Measurements from ENCODE around the gene LYPD8. TPM values are rescaled to one million over a fixed set of nuclear protein-coding genes. Genes with fewer than 3 reads are reported as not detected.

The LYPD8 gene
- total RNA-seq, 1 experiment from 2014 or later, result not detected

- POLR2A ChIA-PET, result no interaction called here
- CTCF ChIA-PET, result no interaction called here
- TF ChIP-seq TCF7 (CRISPR knock-in tag; IDR thresholded peaks at IDR 0.05; ENCODE audit: low read depth) (no peak), MAX (CRISPR knock-in tag; IDR thresholded peaks at IDR 0.05) (no peak), ATF1 (CRISPR knock-in tag; IDR thresholded peaks at IDR 0.05) (no peak), RELA (CRISPR knock-in tag; IDR thresholded peaks at IDR 0.05; ENCODE audit: borderline replicate concordance) (no peak), GRHL2 (CRISPR knock-in tag; IDR thresholded peaks at IDR 0.05; ENCODE audit: insufficient replicate concordance, severe bottlenecking) (no peak), ZSCAN18 (CRISPR knock-in tag; IDR thresholded peaks at IDR 0.05) (no peak), KAT7 (CRISPR knock-in tag; IDR thresholded peaks at IDR 0.05; ENCODE audit: borderline replicate concordance) (no peak), SP1 (CRISPR knock-in tag; conservative IDR thresholded peaks at IDR 0.05) (no peak), SOX15 (CRISPR knock-in tag; IDR thresholded peaks at IDR 0.05) (no peak), ARID4B (CRISPR knock-in tag; IDR thresholded peaks at IDR 0.05; ENCODE audit: borderline replicate concordance) (no peak), NR1H2 (CRISPR knock-in tag; IDR thresholded peaks at IDR 0.05) (no peak), NR2C2 (CRISPR knock-in tag; IDR thresholded peaks at IDR 0.05) (no peak), E2F4 (CRISPR knock-in tag; IDR thresholded peaks at IDR 0.05; ENCODE audit: borderline replicate concordance, low read depth) (no peak), PREB (CRISPR knock-in tag; IDR thresholded peaks at IDR 0.05; ENCODE audit: borderline replicate concordance) (no peak), ZNF232 (CRISPR knock-in tag; IDR thresholded peaks at IDR 0.05) (no peak), IRF2 (CRISPR knock-in tag; IDR thresholded peaks at IDR 0.05; ENCODE audit: borderline replicate concordance, low read depth) (no peak), AR (CRISPR knock-in tag; IDR thresholded peaks at IDR 0.05) (no peak)
- TF ChIP-seq, protein P1, sequence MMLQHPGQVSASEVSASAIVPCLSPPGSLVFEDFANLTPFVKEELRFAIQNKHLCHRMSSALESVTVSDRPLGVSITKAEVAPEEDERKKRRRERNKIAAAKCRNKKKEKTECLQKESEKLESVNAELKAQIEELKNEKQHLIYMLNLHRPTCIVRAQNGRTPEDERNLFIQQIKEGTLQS (CRISPR knock-in tag; conservative IDR thresholded peaks at IDR 0.05), result no peak
- TF ChIP-seq, protein P2, sequence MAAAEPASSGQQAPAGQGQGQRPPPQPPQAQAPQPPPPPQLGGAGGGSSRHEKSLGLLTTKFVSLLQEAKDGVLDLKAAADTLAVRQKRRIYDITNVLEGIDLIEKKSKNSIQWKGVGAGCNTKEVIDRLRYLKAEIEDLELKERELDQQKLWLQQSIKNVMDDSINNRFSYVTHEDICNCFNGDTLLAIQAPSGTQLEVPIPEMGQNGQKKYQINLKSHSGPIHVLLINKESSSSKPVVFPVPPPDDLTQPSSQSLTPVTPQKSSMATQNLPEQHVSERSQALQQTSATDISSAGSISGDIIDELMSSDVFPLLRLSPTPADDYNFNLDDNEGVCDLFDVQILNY (CRISPR knock-in tag; IDR thresholded peaks at IDR 0.05), result no peak
- Mint-ChIP-seq H3K36me3 (peaks cover 55% of the 10 kb centered on the region), H3K4me3 (no peak overlapping the region), H3K9me3 (peaks cover 65% of the 10 kb centered on the region), H3K4me1 (no peaks in the 10 kb centered on the region), H3K27me3 (ENCODE audit: low read depth) (peaks cover 5% of the 10 kb centered on the region), H3K27ac (no peak overlapping the region)
- ATAC-seq (no peak), DNase-seq (ENCODE audit: low spot score) (no peak)
These were observed 57.7 kb downstream of the LYPD8 start for GRCh38 chr1:248697907-248698306.
